ENCODE data around the gene TMEM131. TPM values are rescaled to one million over a fixed set of nuclear protein-coding genes. Genes with fewer than 3 reads are reported as not detected.

TMEM131 gene
- total RNA-seq, 4 donors from 2014 or later, result 24.1 to 44.6 (median 34.4) TPM

- no peak for ATAC-seq (ENCODE audit: low FRiP score)
- no peak for TF ChIP-seq CTCF (IDR thresholded peaks at IDR 0.05)
Observed at GRCh38 chr2:97911922-97912575, 83.7 kb downstream of the TMEM131 start.

DNA sequence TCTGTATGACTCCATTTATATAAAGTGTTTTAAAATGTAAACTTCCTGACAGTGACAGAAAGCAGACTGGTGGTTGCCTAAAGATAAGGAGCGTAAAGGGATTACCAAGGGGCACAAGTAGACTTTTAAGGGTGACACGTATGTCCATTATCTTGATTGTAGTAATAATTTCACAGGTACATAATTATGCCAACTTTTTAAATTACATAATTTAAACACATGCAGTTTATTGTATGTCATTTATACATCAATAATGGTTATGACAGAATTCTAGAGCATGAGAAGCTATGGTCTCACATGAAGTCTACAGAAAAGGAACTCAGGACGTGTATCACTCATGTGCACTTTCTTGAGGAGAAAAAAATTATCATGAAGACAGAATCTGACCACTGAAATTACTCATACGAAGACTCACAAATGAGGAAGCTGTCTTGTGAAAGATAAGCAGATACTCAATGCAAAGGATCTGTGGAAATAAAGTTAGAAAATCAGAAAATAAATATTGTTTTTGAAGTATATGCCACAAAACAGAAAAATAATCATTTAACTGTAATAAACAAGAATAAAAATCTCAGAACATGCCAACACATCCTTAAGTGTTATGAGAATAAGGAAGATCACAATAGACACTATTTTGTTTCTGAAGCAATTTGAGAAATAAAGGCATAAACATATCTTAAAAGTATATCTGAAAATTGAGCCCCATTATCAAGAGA, 84.4 kb downstream of the TMEM131 start:
- ATAC-seq (ENCODE audit: low FRiP score) (no peak), DNase-seq (ENCODE audit: low spot score) (no peak)
- TF ChIP-seq CTCF (IDR thresholded peaks at IDR 0.05), result no peak

More at GRCh38 chr2:97911922-97912575, 83.7 kb downstream of the TMEM131 start:
- DNase-seq (ENCODE audit: low spot score), result no peak

DNA sequence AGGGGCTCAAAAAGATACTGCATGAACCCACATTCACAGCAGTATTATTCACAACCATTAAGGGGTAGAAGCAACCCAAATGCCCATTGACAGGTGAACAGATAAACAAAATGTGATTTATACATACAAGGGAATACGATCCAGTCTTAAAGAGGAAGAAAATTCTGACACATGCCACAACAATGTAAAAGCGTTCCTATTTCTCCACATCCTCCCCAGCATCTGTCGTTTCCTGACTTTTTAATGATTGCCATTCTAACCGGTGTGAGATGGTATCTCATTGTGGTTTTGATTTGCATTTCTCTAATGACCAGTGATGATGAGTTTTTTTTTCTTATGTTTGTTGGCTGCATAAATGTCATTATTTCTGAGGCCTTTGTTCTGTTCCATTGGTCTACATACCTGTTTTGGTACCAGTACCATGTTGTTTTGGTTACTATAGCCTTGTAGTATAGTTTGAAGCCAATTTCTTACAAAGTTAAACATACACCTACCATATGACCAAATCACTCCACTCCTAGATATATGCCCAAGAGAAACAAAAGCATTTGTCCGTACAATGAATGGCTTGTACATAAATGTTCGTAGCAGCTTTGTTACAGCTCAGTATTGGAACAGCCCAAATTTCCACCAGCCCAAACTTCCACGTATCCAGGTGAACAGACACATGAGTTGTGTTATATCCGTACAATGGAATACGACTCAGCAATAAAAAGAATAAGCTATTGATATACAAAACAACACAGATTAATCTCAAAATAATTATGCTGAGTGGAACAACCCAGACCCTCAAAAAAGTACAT, 85.1 kb downstream of the TMEM131 start:
- ATAC-seq (ENCODE audit: low FRiP score), result no peak
- no peak for DNase-seq (ENCODE audit: low spot score)
- no peak for TF ChIP-seq CTCF (IDR thresholded peaks at IDR 0.05)

DNA sequence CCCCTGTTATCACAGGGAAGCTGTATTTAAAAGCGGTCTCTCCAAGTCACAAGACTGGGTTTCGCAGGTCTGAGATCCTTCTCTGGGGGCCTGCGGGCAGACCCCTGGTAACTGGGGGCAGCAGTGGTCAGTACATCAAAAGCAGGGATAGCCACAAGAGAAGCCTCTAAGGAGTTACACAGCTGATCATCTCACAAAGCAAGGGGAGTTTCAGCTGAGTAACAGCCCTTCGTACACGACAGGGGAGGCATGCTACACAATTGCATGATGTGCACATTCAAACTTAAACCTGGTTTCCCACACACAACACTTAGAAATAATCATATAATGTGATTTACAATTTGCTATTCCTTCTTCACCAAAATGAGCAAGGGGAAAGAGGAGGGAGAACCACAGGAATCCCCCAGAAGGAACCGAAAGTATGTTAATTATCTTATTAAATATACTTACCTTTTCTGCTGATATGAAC, 87.5 kb downstream of the TMEM131 start:
- ATAC-seq (ENCODE audit: low FRiP score) (no peak), DNase-seq (ENCODE audit: low spot score) (no peak)
- no peak for TF ChIP-seq CTCF (IDR thresholded peaks at IDR 0.05)

DNA sequence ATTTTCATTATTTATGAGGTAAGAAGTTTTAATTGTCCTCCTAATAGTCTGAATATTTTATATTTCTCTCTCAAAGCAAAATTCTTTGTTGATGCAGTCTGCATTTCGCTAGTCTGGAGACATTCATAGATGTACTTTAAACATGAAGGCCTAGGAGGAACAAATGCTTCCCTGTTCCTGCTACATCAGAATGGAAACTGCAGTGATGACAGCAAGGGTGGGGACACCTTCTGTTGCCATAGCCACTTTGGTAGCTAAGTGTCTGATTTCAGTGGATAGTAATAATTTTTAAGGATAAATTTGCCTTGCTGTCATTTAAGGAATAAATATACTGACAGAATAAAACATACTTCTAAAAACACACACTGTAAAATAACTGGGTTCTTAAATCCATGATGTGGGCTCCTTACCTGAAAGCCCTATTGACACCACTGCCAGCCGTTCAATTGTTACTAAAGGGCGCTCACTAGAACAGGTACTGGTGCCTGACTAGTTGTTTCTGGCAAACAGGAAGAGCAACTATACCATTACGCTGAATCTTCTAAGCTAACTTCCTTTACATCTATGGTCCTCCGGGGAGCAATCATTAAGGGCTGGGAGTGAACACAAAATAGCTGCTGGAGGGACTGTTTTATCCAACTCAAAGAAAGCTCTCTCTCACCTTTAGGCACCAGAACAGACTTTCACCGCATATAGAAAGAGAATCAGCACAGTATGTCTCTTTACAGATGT, 88.2 kb downstream of the TMEM131 start:
- ATAC-seq (ENCODE audit: low FRiP score) (no peak), DNase-seq (ENCODE audit: low spot score) (no peak)
- TF ChIP-seq CTCF (IDR thresholded peaks at IDR 0.05), result no peak

DNA sequence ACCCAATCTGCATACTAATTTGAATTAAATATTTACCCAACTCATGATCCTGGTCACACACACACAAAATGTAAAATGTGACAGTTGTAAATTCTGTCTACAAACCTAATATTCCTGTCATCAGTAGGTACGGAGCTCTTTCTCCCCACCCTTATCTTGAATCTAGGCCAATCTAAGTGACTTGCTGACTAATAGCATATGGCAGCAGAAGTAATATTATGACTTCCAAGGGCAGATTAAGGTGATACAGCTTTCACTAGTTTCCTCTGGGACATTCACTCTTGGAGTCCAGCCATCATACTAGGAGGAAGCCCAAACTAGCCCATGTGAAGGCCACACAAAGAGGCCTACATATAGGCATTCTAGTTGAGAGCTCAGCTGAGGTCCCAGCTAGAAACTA, 89.4 kb downstream of the TMEM131 start:
- TF ChIP-seq CTCF (IDR thresholded peaks at IDR 0.05), result no peak
- no peak for ATAC-seq (ENCODE audit: low FRiP score)
- DNase-seq (ENCODE audit: low spot score), result no peak

All from omental fat pad (tissue), 4 donors.